ENCODE measurements around the gene GTF2F2. TPM values are rescaled to one million over a fixed set of nuclear protein-coding genes. Genes with fewer than 3 reads are reported as not detected.
A peak's percentile ranks its signal among the peaks of the same experiment; 100 is the strongest.

The GTF2F2 gene
- total RNA-seq, 1 experiment from 2014 or later, result 47.4 TPM

- DNase-seq (ENCODE audit: unreplicated experiment), result peak; percentile 81
- no peak overlapping the region for H3K27ac Mint-ChIP-seq (ENCODE audit: low read depth, unreplicated experiment)
- ChIA-PET POLR2A (interaction anchor here (0.5 to 5.1 kb wide), 10 partner anchors 9 to 294 kb away, joined by 3 to 50 read pairs (median 4); partner anchors contain the start of gene TPT1), CTCF (interaction anchor here (0.8 to 2.5 kb wide), 5 partner anchors 16 to 279 kb away, joined by 3 to 8 read pairs (median 3); no protein-coding TSS in a partner anchor)
- intact Hi-C loops (cut with micrococcal nuclease), result no loop called here
- BruUV-seq (replicated peaks), result no TSS peak
- TF ChIP-seq, protein P1, sequence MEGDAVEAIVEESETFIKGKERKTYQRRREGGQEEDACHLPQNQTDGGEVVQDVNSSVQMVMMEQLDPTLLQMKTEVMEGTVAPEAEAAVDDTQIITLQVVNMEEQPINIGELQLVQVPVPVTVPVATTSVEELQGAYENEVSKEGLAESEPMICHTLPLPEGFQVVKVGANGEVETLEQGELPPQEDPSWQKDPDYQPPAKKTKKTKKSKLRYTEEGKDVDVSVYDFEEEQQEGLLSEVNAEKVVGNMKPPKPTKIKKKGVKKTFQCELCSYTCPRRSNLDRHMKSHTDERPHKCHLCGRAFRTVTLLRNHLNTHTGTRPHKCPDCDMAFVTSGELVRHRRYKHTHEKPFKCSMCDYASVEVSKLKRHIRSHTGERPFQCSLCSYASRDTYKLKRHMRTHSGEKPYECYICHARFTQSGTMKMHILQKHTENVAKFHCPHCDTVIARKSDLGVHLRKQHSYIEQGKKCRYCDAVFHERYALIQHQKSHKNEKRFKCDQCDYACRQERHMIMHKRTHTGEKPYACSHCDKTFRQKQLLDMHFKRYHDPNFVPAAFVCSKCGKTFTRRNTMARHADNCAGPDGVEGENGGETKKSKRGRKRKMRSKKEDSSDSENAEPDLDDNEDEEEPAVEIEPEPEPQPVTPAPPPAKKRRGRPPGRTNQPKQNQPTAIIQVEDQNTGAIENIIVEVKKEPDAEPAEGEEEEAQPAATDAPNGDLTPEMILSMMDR (IDR thresholded peaks at IDR 0.05; ENCODE audit: unreplicated experiment), result no peak
- peaks cover 16% of the 10 kb centered on the region for H3K4me1 Mint-ChIP-seq (ENCODE audit: insufficient read depth, unreplicated experiment)
- no peaks in the 10 kb centered on the region for H3K27me3 Mint-ChIP-seq (ENCODE audit: insufficient read depth, unreplicated experiment)
- H3K36me3 Mint-ChIP-seq (ENCODE audit: insufficient read depth, unreplicated experiment), result no peaks in the 10 kb centered on the region
- no peaks in the 10 kb centered on the region for H3K9me3 Mint-ChIP-seq (ENCODE audit: unreplicated experiment)
- no peak overlapping the region for H3K4me3 Mint-ChIP-seq (ENCODE audit: unreplicated experiment)
Observed at GRCh38 chr13:45325806-45326205, 205.5 kb downstream of the GTF2F2 start.

GRCh38 chr13:45327253-45327955 is 207.1 kb downstream of the GTF2F2 start:
- DNase-seq (ENCODE audit: unreplicated experiment), result no peak
- Mint-ChIP-seq H3K9me3 (ENCODE audit: unreplicated experiment) (no peaks in the 10 kb centered on the region), H3K27me3 (ENCODE audit: insufficient read depth, unreplicated experiment) (no peaks in the 10 kb centered on the region), H3K4me3 (ENCODE audit: unreplicated experiment) (no peak overlapping the region), H3K27ac (ENCODE audit: low read depth, unreplicated experiment) (no peak overlapping the region), H3K36me3 (ENCODE audit: insufficient read depth, unreplicated experiment) (peaks cover 5% of the 10 kb centered on the region), H3K4me1 (ENCODE audit: insufficient read depth, unreplicated experiment) (peaks cover 29% of the 10 kb centered on the region)
- no TSS peak for BruUV-seq (replicated peaks)
- ChIA-PET CTCF (interaction anchor here (1.1 kb wide), 1 partner anchor 281 kb away, joined by 3 read pairs; no protein-coding TSS in a partner anchor), POLR2A (interaction anchor here (7.5 kb wide), 1 partner anchor 14 kb away, joined by 104 read pairs; the partner anchor contains the start of gene TPT1)
- TF ChIP-seq, protein P1 (IDR thresholded peaks at IDR 0.05; ENCODE audit: unreplicated experiment), result no peak
- intact Hi-C loops (cut with micrococcal nuclease), result no loop called here

DNA sequence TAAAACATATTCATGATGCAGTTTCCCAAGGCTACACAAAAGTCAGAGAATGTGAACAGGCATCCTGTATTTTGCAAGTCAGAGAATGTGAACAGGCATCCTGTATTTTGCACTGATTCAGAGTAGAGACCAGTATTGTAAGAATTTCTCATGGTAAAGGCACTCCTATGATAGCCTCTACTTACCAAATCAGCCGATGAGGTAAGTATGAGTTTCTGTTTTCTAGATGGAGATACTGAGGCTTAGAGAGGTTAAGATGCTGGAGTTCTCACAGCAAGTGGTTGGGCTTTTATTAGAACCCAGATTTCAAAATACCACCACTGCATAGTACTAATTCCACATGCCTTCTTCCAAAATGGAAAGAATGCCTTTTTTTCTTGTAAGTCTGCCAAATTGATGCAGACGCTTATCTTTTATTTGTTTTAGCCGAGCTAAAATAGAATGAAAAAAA is 208.4 kb downstream of the GTF2F2 start:
- no peak overlapping the region for H3K27ac Mint-ChIP-seq (ENCODE audit: low read depth, unreplicated experiment)
- H3K4me3 Mint-ChIP-seq (ENCODE audit: unreplicated experiment), result no peak overlapping the region
- no peak for DNase-seq (ENCODE audit: unreplicated experiment)
- TF ChIP-seq, protein P1 (IDR thresholded peaks at IDR 0.05; ENCODE audit: unreplicated experiment), result no peak
- no peaks in the 10 kb centered on the region for H3K27me3 Mint-ChIP-seq (ENCODE audit: insufficient read depth, unreplicated experiment)
- peaks cover 7% of the 10 kb centered on the region for H3K36me3 Mint-ChIP-seq (ENCODE audit: insufficient read depth, unreplicated experiment)
- no TSS peak for BruUV-seq (replicated peaks)
- H3K9me3 Mint-ChIP-seq (ENCODE audit: unreplicated experiment), result no peaks in the 10 kb centered on the region
- intact Hi-C loops (cut with micrococcal nuclease), result no loop called here
- POLR2A ChIA-PET, result interaction anchor here (1.5 to 7.5 kb wide), 3 partner anchors 13 to 282 kb away, joined by 4 to 104 read pairs (median 7); partner anchors contain the start of gene TPT1
- peaks cover 39% of the 10 kb centered on the region for H3K4me1 Mint-ChIP-seq (ENCODE audit: insufficient read depth, unreplicated experiment)
- CTCF ChIA-PET, result no interaction called here

- no peak overlapping the region for H3K27ac Mint-ChIP-seq (ENCODE audit: low read depth, unreplicated experiment)
- CTCF ChIA-PET, result interaction anchor here (1.5 kb wide), 1 partner anchor 50 kb away, joined by 4 read pairs; no protein-coding TSS in a partner anchor
- peaks cover 29% of the 10 kb centered on the region for H3K36me3 Mint-ChIP-seq (ENCODE audit: insufficient read depth, unreplicated experiment)
- no peaks in the 10 kb centered on the region for H3K9me3 Mint-ChIP-seq (ENCODE audit: unreplicated experiment)
- H3K4me3 Mint-ChIP-seq (ENCODE audit: unreplicated experiment), result no peak overlapping the region
- DNase-seq (ENCODE audit: unreplicated experiment), result no peak
- peaks cover 51% of the 10 kb centered on the region for H3K4me1 Mint-ChIP-seq (ENCODE audit: insufficient read depth, unreplicated experiment)
- TF ChIP-seq, protein P1 (IDR thresholded peaks at IDR 0.05; ENCODE audit: unreplicated experiment), result no peak
- intact Hi-C loops (cut with micrococcal nuclease), result no loop called here
- POLR2A ChIA-PET, result interaction anchor here (0.6 to 7.5 kb wide), 12 partner anchors 8 to 760 kb away, joined by 3 to 104 read pairs (median 4); partner anchors contain the start of gene TPT1
- no peaks in the 10 kb centered on the region for H3K27me3 Mint-ChIP-seq (ENCODE audit: insufficient read depth, unreplicated experiment)
- no TSS peak for BruUV-seq (replicated peaks)
Observed at GRCh38 chr13:45331123-45331619, 210.9 kb downstream of the GTF2F2 start.
